Stimulated activated CD4-positive, alpha-beta T cell treated with anti-CD3 and anti-CD28 coated beads, Interleukin-1b, Interleukin-23, amount 100 ng/mL, for 4 hours (primary cell): ENCODE data around the gene FCHO2.
A peak's percentile ranks its signal among the peaks of the same experiment; 100 is the strongest.
"Not testable (repeated sequence)": the region's sequence is repeated elsewhere in the genome, so short reads cannot be mapped to it uniquely, and the experiment has no call there.

Source experiments
- DNase-seq, 2 donors: peaks; one replicate each; pipeline ENCODE4 v3.0.0-alpha.2; 2020; ENCODE audit warnings: low read depth in 2 of 2

FCHO2 gene

DNA sequence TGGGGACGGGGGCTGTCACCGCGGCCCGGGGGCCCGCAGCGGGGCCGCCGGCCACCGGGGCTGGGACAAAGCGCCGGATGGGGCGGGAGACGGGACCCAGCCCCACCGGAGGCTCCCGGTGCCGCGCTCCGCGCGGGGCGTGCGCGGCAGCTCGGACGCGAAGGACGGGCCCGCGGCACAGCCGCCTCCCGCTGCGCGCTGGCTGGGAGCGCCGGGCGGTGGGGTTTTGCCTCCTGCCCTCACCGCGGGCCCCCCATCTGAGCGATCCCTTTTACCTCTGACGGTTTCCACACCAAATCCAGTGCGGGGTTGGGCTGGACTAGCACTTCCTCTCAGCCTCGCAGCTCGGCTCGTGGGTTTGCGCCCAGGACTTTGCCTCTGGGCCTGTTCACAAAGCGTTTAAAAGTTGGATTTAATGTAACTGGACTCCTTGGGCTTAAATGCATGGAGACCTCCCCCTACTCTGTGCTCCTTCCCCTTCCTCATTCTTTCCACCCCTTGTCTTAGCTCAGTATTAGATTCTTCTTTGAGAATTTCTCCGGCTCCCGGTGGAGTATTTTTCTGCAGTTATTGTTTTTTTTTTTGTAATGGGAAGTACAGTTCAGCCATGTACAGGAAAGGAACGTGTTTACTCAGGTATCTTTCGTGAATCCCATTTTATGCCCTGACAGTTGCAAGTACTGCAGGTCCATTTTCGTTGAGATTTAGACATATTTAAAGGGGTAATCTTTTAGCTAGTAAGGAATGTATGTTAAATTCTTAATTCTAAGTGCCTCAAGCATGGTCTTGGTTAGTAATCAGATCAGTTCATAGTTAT, 691 bp downstream of the FCHO2 start:
- peak in 1 of 2 donors; percentile 5 for DNase-seq

DNA sequence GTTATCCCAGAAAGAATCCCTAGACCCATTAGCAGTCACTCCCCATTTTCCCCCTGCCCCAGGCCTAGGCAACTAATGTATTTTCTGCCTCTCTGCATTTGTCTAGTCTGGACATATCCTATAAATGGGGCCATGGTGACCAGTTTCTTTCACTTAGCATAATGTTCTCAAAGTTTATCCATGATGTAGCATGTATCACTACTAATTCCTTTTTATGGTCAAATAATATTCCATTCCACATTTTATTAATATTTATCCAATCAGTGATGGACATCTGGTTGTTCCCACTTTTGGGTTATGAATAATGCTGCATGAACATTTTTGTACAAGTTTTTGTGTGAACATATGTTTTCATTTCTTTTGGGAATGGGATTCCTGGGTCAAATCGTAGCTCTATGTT, 1.5 kb downstream of the FCHO2 start:
- DNase-seq: no peak

DNA sequence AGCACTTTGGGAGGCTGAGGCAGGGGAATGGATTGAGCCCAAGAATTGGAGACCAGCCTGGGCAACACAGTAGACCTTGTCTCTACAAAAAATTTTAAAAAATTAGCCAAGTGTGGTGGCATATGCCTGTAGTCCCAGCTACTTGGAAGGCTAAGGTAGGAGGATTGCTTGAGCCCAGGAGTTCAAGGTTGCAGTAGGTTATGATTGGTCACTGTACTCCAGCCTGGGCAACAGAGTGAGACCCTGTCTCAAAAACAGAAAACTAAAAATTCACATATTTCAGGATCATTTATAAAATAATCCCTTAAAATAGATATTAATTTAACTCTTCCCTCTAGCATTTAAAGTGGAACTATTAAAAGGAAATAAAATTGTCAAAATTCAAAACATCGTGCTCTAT, 3.4 kb downstream of the FCHO2 start:
- no peak for DNase-seq

- not testable (repeated sequence) for DNase-seq
Observed at GRCh38 chr5:72974481-72974880, 18.6 kb downstream of the FCHO2 start.

- DNase-seq: not testable (repeated sequence)
Observed at GRCh38 chr5:72976810-72977209, 21.0 kb downstream of the FCHO2 start.

DNA sequence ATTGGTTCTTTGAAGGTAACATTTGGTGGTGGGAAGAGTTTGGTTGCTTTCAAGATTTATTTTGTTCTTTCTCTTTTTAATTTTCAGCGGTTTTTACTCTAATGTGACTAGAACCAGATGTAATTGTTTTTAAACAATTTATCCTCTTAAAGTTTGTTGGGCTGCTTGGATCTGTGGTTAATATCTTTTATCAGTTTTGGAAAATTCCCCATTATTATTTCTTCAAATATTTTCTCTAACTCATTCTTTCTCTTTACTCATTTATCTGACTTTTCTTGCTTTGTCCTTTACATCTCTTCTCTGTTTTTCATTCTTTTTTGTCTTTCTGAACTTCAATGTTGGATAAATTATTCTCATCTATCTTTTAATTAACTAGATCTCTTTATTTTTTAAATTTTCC, 29.9 kb downstream of the FCHO2 start:
- no peak for DNase-seq

GRCh38 chr5:72988769-72989168, 32.9 kb downstream of the FCHO2 start:
- no peak for DNase-seq

DNA sequence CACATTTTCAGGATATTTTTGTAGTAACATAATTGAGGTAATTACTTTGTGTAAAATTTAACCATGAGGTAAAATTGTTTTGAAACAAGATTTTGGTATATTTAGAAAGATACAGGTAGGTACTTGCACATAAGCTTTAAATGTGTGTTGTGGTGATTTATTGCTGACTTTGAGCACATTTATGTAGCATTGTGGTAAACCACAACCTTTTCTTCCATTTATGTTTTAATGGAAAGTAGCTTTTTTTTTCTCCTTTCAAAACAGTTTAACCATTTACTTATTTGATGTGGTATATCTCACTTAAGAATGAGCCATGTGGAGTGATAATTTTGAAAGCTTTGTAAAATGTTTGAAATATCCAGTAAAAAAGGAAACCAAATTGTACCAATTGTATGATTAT, 35.6 kb downstream of the FCHO2 start:
- DNase-seq: no peak

DNA sequence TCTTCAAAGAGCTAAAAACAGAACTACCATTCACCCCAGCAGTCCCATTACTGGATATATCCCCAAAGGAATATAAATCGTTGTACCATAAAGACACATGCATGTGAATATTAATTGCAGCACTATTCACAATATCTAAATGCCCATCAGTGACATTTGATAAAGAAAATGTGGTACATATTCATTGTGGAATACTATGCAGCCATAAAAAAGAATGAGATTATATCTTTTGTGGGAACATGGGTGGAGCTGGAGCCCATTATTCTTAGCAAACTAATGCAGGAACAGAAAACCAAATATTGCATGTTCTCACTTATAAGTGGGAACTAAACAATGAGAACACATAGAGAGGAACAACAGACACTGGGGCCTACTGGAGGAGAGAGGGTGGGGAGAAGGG, 38.7 kb downstream of the FCHO2 start:
- DNase-seq: no peak

DNA sequence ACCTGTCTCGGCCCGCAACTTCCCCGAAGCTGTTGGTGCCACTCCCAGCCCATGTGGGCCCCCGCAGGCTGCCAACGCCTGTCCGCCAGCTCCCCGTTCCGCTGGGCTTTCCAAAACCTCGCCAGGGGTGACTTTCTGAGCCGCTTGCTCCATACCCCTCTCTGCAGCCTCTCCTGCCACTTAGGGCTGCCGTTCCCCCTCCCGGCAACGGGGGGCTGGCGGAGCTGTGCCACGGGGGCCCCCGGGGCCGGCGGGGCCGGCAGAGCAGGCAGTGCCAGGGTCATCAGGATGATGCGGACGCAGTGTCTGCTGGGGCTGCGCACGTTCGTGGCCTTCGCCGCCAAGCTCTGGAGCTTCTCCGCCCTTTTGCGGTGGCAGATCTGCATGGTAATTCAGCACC, 40.8 kb downstream of the FCHO2 start:
- DNase-seq: no peak

DNA sequence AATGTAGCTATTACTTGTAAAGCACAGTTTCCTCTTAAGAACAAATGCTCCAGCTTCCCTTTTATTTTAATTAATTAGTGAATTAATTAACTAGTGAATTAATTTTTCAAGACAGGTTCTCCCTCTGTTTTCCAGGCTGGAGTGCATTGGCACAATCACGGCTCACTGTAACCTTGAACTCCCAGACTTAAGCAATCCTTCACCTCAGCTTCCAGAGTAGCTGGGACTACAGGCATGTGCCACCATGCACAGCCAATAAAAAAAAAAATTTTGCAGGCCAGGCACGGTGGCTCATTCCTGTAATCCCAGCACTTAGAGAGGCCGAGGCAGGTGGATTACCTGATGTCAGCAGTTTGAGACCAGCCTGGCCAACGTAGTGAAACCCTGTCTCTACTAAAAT, 44.1 kb downstream of the FCHO2 start:
- no peak for DNase-seq

DNA sequence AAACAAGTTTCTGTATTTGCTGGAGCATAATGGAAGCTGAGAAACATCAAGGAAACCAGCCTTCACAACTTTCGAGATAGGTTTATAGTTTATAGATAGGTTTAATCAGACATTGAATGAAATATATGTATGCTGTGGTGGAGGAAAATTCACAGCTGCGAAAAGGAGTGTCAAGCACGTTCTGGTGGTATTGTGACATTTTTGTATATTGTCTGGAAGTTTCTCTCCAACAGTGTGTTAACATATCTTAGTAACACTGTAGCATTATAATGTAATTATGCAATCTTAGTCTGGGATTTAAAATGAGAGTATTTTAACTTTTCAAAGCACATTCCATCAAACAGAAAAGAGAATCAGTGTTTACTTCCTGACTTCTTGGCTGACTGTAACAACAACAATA, 50.0 kb downstream of the FCHO2 start:
- DNase-seq: no peak

DNA sequence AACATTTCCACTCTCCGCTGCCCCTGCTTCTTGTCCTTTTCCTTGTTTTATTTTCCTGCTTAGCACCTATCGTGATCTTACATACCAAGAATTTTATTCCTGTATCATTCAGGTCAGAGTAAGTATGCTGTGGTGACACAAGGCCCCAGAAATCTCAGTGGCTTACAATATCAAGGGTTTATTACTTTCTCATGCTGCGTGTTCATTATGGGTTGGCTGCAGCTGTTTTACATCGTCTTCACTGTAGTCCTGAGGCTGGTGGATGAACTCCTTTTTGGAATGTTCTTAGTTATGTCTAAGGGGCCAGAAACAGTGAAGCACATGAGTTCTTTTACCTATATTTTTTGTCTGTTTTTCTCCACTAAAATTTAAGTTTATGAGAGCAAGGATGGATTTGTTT, 51.2 kb downstream of the FCHO2 start:
- DNase-seq: no peak

- DNase-seq: no peak
Observed at GRCh38 chr5:73008831-73009230, 53.0 kb downstream of the FCHO2 start.

GRCh38 chr5:73011612-73012011, 55.8 kb downstream of the FCHO2 start:
- DNase-seq: not testable (repeated sequence)

DNA sequence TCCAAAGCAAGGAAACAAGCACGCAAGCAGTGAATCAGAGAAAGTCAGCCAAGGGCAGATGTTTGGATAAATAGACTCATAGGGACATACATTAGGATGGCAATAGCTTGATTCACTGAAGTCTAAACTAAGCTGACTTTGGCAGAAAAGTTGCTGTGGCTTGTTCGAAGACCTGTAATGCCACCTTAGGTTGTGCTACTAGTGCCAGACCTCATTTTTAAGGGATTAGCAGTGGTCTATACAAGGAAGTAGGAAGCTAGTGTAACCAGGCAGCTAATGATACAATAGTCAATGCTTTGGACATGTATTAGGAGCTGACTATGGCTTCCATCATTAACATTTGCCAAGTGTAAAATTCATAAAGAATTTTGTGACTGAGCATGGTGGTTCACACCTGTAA, 63.1 kb downstream of the FCHO2 start:
- no peak for DNase-seq

DNA sequence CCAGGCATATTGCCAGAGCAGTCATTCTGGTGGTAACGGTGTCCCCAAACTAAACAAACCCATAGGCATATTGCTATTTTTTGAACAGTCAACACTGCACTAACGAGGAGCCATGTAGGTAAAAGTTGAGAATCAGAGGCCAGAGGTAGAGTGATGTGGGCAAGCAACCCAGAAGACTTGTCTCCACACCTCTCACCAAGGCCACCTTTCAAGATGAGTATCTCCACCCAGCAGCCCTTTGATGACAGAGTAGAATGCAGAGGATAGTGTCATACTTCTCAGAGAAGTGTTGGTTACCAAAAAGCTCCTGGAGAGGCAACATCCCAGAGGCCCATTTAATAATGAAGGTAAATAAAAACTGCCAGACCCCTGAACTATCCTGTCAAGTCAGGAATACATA, 63.9 kb downstream of the FCHO2 start:
- DNase-seq: no peak

DNA sequence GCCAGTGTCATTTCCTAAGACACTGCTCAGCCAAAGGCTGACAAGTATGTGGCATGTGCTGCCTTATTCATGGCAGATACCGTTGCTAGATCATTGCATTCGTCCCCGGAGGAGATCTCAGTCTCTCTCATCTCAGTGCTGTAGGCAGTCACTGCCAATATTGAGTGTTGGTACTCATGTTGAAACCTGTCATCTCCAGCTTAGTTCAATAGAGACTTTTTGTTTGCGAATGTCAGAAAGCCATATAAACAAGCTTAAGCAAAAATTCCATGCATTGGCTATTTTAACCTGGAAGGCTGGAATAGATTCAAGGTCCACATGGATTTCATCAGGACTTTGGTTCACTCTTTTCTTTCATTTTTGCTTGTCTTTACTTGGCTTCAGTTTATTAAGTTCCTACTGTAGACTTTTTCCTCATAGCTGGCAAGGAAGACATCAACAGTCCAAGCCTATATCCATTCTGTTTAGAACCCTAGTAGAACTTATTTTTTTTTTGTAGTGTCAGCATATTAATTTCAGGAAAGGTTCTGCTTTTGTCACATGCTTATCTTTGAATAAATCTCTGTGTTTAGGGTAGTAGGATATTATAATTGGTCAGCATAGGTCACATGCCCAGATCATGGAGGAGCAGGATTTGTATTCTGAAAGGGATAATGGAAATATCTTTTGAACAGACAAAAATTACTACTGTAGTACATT, 66.8 kb downstream of the FCHO2 start:
- DNase-seq: no peak

GRCh38 chr5:73024946-73025544, 69.2 kb downstream of the FCHO2 start:
- DNase-seq: not testable (repeated sequence)

DNA sequence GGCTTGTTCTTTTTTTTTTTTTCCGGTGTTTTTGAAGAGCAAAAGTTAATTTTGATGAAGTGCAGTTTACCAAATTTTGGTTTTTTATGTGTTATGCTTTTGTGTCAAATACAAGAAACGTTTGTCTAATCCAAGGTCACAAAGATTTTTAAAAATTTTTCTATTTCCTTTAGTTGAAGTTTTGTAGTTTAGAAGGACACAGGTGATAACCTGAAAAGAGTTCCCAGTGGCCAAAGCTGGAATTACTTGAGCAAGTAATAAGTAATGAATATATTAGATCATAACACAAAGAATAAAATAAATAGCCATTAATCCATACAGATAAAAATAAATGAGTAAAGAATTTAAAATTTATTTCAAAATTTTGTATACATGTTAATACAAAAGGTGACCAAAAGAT, 71.5 kb downstream of the FCHO2 start:
- DNase-seq: no peak

DNA sequence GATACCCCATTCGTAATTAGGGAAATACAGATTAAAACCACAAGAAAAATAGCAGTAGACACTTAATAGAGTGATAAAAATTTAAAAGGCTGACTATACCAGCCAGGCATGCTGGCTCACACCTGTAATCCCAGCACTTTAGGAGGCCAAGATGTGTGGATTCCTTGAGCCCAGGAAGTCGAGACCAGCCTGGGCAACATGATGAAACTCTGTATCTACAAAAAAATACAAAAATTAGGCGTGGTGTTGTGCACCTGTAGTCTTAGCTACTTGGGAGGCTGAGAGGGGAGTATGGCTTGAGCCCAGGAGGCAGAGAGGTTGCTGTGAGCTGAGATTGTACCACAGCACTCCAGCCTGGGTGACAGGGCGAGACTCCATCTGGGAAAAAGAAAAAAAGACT, 72.0 kb downstream of the FCHO2 start:
- no peak for DNase-seq

DNA sequence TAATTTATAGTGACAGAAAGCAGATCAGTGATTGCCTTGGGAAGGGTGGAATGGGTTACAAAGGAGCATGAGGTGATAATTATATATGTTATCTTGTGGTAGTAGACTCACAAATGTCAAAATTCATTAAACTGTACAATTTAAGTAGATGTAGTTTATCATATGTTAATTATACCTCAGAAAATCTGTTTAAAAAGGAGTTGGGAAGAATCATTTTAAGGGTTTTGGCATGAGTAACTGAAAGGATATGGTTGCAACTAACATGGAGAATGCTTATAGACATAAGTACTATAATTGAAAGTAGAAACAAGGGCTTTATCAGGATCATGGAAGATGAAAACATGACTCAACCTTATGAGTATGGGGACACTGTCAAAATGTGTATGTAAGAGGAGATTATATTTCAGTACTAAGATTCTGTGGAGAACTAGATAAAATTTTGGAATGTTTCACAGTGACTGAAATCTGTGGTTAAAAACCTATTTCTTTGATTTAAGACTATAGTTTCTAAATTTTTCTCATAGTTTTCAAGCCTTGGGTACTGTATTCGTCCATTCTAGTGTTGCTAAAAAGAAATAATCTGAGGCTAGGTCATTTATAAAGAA, 73.3 kb downstream of the FCHO2 start:
- DNase-seq: no peak

GRCh38 chr5:73030531-73030930, 74.7 kb downstream of the FCHO2 start:
- DNase-seq: no peak
